Measurements from ENCODE around the gene STK35.

GRCh38 chr20:2162125-2162822 lies 60.6 kb downstream of the STK35 start:
- TF ChIP-seq POLR2A (IDR thresholded peaks at IDR 0.05; ENCODE audit: low read length) (no peak), GATA1 (IDR thresholded peaks at IDR 0.05; ENCODE audit: low read depth, low read length) (no peak)

All from erythroblast (primary cell).